Left hindlimb (tissue), 1 donor: ENCODE results near the gene SPTY2D1.
"Not testable (repeated sequence)": the region's sequence is repeated elsewhere in the genome, so short reads cannot be mapped to it uniquely, and the experiment has no call there.

Experiments used
- DNase-seq: peaks from one replicate; pipeline ENCODE4 v3.0.0-alpha.2; 2018

The SPTY2D1 gene

GRCh38 chr11:18634140-18635032, at the start of gene SPTY2D1:
Gene SPTY2D1, minus strand, starts transcription at chr11:18634342. Its CDS starts 85 bp downstream, at chr11:18634257.
- peak; percentile 100 for DNase-seq

- no peak for DNase-seq
These were observed 48.3 kb upstream of the SPTY2D1 start for GRCh38 chr11:18682466-18682865.

- DNase-seq: not testable (repeated sequence)
These were observed 47.8 kb upstream of the SPTY2D1 start for GRCh38 chr11:18681949-18682348.

- DNase-seq: no peak
These were observed 43.4 kb upstream of the SPTY2D1 start for GRCh38 chr11:18677560-18677959.

- no peak for DNase-seq
These were observed 42.7 kb upstream of the SPTY2D1 start for GRCh38 chr11:18676803-18677202.

GRCh38 chr11:18672209-18672608, 38.1 kb upstream of the SPTY2D1 start:
- DNase-seq: not testable (repeated sequence)

- DNase-seq: no peak
These were observed 37.1 kb upstream of the SPTY2D1 start for GRCh38 chr11:18671246-18671645.

GRCh38 chr11:18669711-18670110, 35.6 kb upstream of the SPTY2D1 start:
- DNase-seq: no peak

- DNase-seq: no peak
These were observed 35.1 kb upstream of the SPTY2D1 start for GRCh38 chr11:18669219-18669596.

GRCh38 chr11:18668131-18668530, 34.0 kb upstream of the SPTY2D1 start:
- DNase-seq: no peak

- not testable (repeated sequence) for DNase-seq
These were observed 31.3 kb upstream of the SPTY2D1 start for GRCh38 chr11:18665353-18665872.

GRCh38 chr11:18657673-18658072, 23.5 kb upstream of the SPTY2D1 start:
- DNase-seq: no peak

GRCh38 chr11:18650859-18651557, 16.9 kb upstream of the SPTY2D1 start:
- DNase-seq: no peak

- no peak for DNase-seq
These were observed 16.2 kb upstream of the SPTY2D1 start for GRCh38 chr11:18650353-18650752.

GRCh38 chr11:18643034-18643433, 8.9 kb upstream of the SPTY2D1 start:
- DNase-seq: not testable (repeated sequence)

- DNase-seq: no peak
These were observed 7.5 kb upstream of the SPTY2D1 start for GRCh38 chr11:18641677-18642076.

- no peak for DNase-seq
These were observed 644 bp downstream of the SPTY2D1 start for GRCh38 chr11:18633256-18634139.

GRCh38 chr11:18632841-18633240, 1.3 kb downstream of the SPTY2D1 start:
- no peak for DNase-seq

GRCh38 chr11:18624161-18624560, 10.0 kb downstream of the SPTY2D1 start:
- no peak for DNase-seq

- no peak for DNase-seq
These were observed 10.4 kb downstream of the SPTY2D1 start for GRCh38 chr11:18623707-18624106.

GRCh38 chr11:18618342-18619025, 15.7 kb downstream of the SPTY2D1 start:
- DNase-seq: no peak

- DNase-seq: no peak
These were observed 16.3 kb downstream of the SPTY2D1 start for GRCh38 chr11:18617688-18618341.
